WTC11 (cell line): ENCODE measurements around the gene TBX15.

ENCODE experiments used
- E2F4 ChIP-seq: sonication (generic); formaldehyde crosslinking; IDR thresholded peaks from 2 replicates; pipeline ENCODE4 v1.8.1; 2022; ENCODE audit warnings: low read depth, mild to moderate bottlenecking, moderate library complexity, missing genetic modification reagents, borderline replicate concordance
- EMX1 ChIP-seq: fragments of 250-450 bp; sonication (Bioruptor Pico); IDR thresholded peaks from 2 replicates; pipeline ENCODE4 v1.8.0; 2021; ENCODE audit warnings: mild to moderate bottlenecking
- ESRRA ChIP-seq: sonication (generic); formaldehyde crosslinking; IDR thresholded peaks from 2 replicates; pipeline ENCODE4 v1.8.1; 2022; ENCODE audit warnings: mild to moderate bottlenecking, missing genetic modification reagents, borderline replicate concordance
- IRF2 ChIP-seq: sonication (generic); formaldehyde crosslinking; IDR thresholded peaks from 2 replicates; pipeline ENCODE4 v1.8.0; 2022; ENCODE audit warnings: low read depth, missing genetic modification reagents, borderline replicate concordance
- MAX ChIP-seq: sonication (generic); formaldehyde crosslinking; IDR thresholded peaks from 2 replicates; pipeline ENCODE4 v1.8.0; 2022; ENCODE audit warnings: mild to moderate bottlenecking, missing genetic modification reagents
- MXD4 ChIP-seq: fragments of 250-450 bp; sonication (Bioruptor Pico); IDR thresholded peaks from 2 replicates; pipeline ENCODE4 v1.8.0; 2021; ENCODE audit warnings: mild to moderate bottlenecking, moderate library complexity, borderline replicate concordance
- SMAD3 ChIP-seq: sonication (generic); formaldehyde crosslinking; IDR thresholded peaks from 2 replicates; pipeline ENCODE4 v1.8.0; 2022; ENCODE audit warnings: missing genetic modification reagents, mild to moderate bottlenecking, borderline replicate concordance
- TEAD4 ChIP-seq: sonication (generic); formaldehyde crosslinking; IDR thresholded peaks from 2 replicates; pipeline ENCODE4 v1.8.0; 2022; ENCODE audit warnings: mild to moderate bottlenecking, missing genetic modification reagents
- USF1 ChIP-seq: sonication (generic); formaldehyde crosslinking; IDR thresholded peaks from 2 replicates; pipeline ENCODE4 v1.8.0; 2022; ENCODE audit warnings: mild to moderate bottlenecking, missing genetic modification reagents
- TF ChIP-seq, protein P1 (sequence below): fragments of 200-600 bp; IDR thresholded peaks from 2 replicates; pipeline ENCODE4 v1.8.0; 2022; ENCODE audit warnings: antibody characterized with exemption

- TF ChIP-seq, protein P1, sequence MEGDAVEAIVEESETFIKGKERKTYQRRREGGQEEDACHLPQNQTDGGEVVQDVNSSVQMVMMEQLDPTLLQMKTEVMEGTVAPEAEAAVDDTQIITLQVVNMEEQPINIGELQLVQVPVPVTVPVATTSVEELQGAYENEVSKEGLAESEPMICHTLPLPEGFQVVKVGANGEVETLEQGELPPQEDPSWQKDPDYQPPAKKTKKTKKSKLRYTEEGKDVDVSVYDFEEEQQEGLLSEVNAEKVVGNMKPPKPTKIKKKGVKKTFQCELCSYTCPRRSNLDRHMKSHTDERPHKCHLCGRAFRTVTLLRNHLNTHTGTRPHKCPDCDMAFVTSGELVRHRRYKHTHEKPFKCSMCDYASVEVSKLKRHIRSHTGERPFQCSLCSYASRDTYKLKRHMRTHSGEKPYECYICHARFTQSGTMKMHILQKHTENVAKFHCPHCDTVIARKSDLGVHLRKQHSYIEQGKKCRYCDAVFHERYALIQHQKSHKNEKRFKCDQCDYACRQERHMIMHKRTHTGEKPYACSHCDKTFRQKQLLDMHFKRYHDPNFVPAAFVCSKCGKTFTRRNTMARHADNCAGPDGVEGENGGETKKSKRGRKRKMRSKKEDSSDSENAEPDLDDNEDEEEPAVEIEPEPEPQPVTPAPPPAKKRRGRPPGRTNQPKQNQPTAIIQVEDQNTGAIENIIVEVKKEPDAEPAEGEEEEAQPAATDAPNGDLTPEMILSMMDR = no peak
- TF ChIP-seq E2F4 (no peak), EMX1 (CRISPR knock-in tag) (no peak), IRF2 (no peak), TEAD4 (CRISPR knock-in tag) (no peak), MXD4 (CRISPR knock-in tag) (no peak), SMAD3 (CRISPR knock-in tag) (no peak), USF1 (no peak), ESRRA (CRISPR knock-in tag) (no peak), MAX (CRISPR knock-in tag) (no peak)
Measured at GRCh38 chr1:119011706-119012105, 23.6 kb upstream of the TBX15 start.
